ENCODE measurements around the gene NLRP11. TPM values are rescaled to one million over a fixed set of nuclear protein-coding genes. Genes with fewer than 3 reads are reported as not detected.

The NLRP11 gene
- total RNA-seq, 1 experiment from 2014 or later, result not detected

DNA sequence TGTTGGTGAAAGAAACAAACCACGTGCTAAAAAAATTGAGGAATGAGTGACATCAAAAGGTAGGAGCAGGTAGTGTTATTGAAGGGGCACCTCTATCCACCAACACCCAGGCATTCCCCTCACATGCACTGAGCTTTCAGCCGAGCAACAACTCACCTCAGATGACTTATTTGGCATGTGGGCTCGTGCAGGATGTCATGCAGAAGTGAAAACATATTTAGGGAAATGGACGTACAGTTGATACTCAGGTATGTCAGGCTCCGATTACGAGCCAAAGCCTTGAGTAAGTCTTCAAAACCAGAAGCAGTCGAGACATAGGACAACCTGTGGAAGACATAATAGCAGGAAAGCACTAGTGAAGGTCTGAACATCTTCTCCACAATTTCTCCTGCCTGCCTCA lies 30.4 kb downstream of the NLRP11 start:
- Histone ChIP-seq H3K27ac (ENCODE audit: insufficient read length, low read depth, low read length) (no peak overlapping the region), H3K79me2 (ENCODE audit: insufficient read depth, low read length) (no peaks in the 10 kb centered on the region), H4K8ac (replicated peaks; ENCODE audit: insufficient read length, low read depth, low read length) (no peak overlapping the region), H3K23me2 (ENCODE audit: insufficient read length, low read depth, low read length, poor library complexity, severe bottlenecking) (no peaks in the 10 kb centered on the region), H3K4me2 (ENCODE audit: insufficient read depth, insufficient read length, low read length) (no peak overlapping the region), H3K56ac (ENCODE audit: insufficient read length, low read depth, low read length) (no peak overlapping the region), H4K91ac (ENCODE audit: insufficient read length, low read depth, low read length) (no peak overlapping the region), H3K4me1 (ENCODE audit: insufficient read depth, low read length) (no peaks in the 10 kb centered on the region), H2BK5ac (ENCODE audit: insufficient read length, low read length) (no peak overlapping the region), H3K79me1 (ENCODE audit: insufficient read depth, low read depth, low read length, poor library complexity, severe bottlenecking) (no peaks in the 10 kb centered on the region), H3T11ph (ENCODE audit: low read length) (no peak overlapping the region), H2BK15ac (ENCODE audit: low read depth, low read length) (no peak overlapping the region), H3K4ac (ENCODE audit: low read depth, low read length) (no peak overlapping the region), H2BK12ac (ENCODE audit: insufficient read length, low read depth, low read length) (no peak overlapping the region), H3K14ac (ENCODE audit: insufficient read depth, low read length) (no peak overlapping the region), H2BK20ac (ENCODE audit: low read depth, low read length, poor library complexity, severe bottlenecking) (no peak overlapping the region), H3K27me3 (ENCODE audit: insufficient read depth, low read length) (no peaks in the 10 kb centered on the region), H3K9me3 (ENCODE audit: control insufficient read depth, low read depth, low read length) (peaks cover 96% of the 10 kb centered on the region), H2AFZ (ENCODE audit: low read length) (no peak overlapping the region), H4K5ac (ENCODE audit: insufficient read length, low read depth, low read length) (no peak overlapping the region), H4K20me1 (ENCODE audit: control insufficient read depth, insufficient read depth, insufficient read length) (no peaks in the 10 kb centered on the region), H3K9ac (ENCODE audit: extremely low read depth, insufficient read length, low read length) (no peak overlapping the region), H3K23ac (ENCODE audit: insufficient read length, low read depth, low read length) (no peak overlapping the region), H2BK120ac (ENCODE audit: low read depth, low read length, poor library complexity, severe bottlenecking) (no peak overlapping the region), H2AK5ac (ENCODE audit: insufficient read length, low read length) (no peak overlapping the region), H3K18ac (ENCODE audit: insufficient read length, low read depth, low read length) (no peak overlapping the region)
- H3K9me3 Mint-ChIP-seq, result peaks cover 90 to 97% of the 10 kb centered on the region in 2 experiments
- no CpG with 5 or more reads among the region's 7 CpGs for WGBS (ENCODE audit: extremely low coverage, insufficient read length, low lambda C conversion rate)
- DNase-seq, result no peak
- H3K36me3 Mint-ChIP-seq (ENCODE audit: insufficient read depth in 1 of 3, low read depth in 3 of 3), result peaks cover 6 to 43% (median 11%) of the 10 kb centered on the region in 3 experiments; a peak in 6 of 7 replicates
- no peak overlapping the region for H3K27ac Mint-ChIP-seq
- peaks cover 4% of the 10 kb centered on the region for H3K27me3 Mint-ChIP-seq (ENCODE audit: low read depth)
- no peaks in the 10 kb centered on the region for H3K4me1 Mint-ChIP-seq
- TF ChIP-seq, protein P1, sequence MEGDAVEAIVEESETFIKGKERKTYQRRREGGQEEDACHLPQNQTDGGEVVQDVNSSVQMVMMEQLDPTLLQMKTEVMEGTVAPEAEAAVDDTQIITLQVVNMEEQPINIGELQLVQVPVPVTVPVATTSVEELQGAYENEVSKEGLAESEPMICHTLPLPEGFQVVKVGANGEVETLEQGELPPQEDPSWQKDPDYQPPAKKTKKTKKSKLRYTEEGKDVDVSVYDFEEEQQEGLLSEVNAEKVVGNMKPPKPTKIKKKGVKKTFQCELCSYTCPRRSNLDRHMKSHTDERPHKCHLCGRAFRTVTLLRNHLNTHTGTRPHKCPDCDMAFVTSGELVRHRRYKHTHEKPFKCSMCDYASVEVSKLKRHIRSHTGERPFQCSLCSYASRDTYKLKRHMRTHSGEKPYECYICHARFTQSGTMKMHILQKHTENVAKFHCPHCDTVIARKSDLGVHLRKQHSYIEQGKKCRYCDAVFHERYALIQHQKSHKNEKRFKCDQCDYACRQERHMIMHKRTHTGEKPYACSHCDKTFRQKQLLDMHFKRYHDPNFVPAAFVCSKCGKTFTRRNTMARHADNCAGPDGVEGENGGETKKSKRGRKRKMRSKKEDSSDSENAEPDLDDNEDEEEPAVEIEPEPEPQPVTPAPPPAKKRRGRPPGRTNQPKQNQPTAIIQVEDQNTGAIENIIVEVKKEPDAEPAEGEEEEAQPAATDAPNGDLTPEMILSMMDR (conservative IDR thresholded peaks at IDR 0.05), result no peak
- no peak overlapping the region for H3K4me3 Mint-ChIP-seq

Data from H9 (cell line).